Glomerular visceral epithelial cell (primary cell): ENCODE results near the gene PLEKHM1.
"Not testable (repeated sequence)": the region's sequence is repeated elsewhere in the genome, so short reads cannot be mapped to it uniquely, and the experiment has no call there.

Experiments used
- DNase-seq: peaks from one replicate; pipeline ENCODE4 v3.0.0-alpha.2; 2016; ENCODE audit errors: extremely low spot score

PLEKHM1 gene

GRCh38 chr17:45441526-45442310, 48.8 kb downstream of the PLEKHM1 start:
- no peak for DNase-seq

GRCh38 chr17:45440839-45441515, 49.5 kb downstream of the PLEKHM1 start:
- not testable (repeated sequence) for DNase-seq

- no peak for DNase-seq
These were observed 50.3 kb downstream of the PLEKHM1 start for GRCh38 chr17:45440161-45440778.

- peak; percentile 30 for DNase-seq
These were observed 51.5 kb downstream of the PLEKHM1 start for GRCh38 chr17:45438931-45439610.

DNA sequence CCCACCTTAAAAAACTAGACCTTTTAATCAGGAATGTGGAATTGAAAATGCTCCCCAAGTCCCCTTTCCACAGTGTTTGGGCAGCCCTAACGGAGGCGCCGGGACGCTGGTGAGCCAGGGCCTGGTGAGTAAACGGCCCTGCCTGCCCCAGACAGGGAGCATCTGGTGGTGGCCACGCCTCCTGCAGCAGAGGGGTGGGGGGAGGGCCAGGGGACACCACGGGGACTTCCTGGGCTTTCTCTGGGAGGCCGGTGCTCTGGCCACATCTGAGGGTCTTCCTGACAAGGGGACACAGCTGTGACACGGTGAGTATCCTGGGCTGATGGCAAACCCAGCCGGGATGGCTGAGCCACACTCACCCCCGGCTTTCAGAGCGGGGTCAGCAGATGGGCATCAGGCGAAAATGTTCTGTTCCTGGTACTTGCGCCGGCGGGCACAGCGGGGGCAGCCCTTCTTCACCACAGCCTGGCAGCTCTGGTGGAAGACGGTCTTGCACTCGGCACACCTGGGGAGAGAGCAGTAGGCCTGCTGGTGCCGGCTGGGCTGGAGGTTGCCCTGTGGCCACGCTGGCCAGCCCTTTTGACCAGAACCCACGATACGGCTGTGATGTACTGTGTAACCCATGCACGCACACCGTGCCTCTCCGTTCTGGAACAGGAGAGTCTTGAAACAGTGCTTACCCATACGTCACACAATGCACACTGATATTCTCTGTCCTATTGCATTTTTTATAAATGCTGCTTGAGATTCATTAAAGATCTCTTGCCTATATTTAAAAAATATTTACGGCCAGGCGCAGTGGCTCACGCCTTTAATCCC, 52.8 kb downstream of the PLEKHM1 start:
- DNase-seq = no peak

GRCh38 chr17:45436625-45437464, 53.7 kb downstream of the PLEKHM1 start:
- peak; percentile 40 for DNase-seq

DNA sequence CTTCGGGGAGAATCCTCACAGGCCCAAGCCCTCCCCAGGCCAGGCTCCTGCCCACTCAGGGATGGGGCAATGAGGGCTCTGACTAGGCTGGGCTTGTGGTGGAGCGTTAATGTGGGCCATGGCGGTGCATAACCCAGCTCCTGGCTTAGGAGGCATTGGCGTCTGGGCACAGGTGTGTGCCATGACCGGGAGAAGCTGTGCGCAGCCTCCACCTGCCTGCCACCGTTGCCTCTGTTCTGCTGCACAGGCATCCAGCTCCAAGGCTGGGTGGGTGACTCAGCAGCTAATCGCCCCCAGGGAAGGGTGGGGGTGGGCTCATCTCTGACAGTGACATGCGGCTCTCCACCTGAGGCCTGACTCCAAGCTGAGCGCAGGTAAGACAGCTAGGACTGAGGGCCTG, 54.4 kb downstream of the PLEKHM1 start:
- no peak for DNase-seq

- no peak for DNase-seq
These were observed 55.0 kb downstream of the PLEKHM1 start for GRCh38 chr17:45435481-45435880.

DNA sequence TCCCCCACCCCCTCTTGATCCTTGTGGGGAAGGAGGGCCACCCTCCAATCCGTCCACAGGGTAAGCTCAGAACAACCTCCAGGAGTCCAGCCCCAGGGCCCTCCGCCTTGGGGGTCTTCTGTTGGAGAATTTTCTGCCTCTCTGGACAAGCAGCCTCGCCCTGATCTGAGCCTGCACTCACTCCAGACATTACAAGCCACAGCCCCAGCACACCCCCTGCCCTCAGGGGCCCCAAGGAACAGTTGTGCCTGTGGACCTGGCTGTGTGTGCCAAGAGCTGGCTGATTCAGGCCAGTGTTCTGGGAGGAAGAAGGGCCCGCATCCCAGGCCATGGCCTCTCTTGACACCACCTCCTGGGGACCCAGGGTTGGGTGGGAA, 57.4 kb downstream of the PLEKHM1 start:
- DNase-seq = no peak

- peak; percentile 73 for DNase-seq
These were observed 57.9 kb downstream of the PLEKHM1 start, which contains the start of gene ARHGAP27 for GRCh38 chr17:45432405-45433158. Gene ARHGAP27, minus strand, starts transcription at chr17:45432870. Its CDS starts 2,591 bp downstream, at chr17:45430279.

DNA sequence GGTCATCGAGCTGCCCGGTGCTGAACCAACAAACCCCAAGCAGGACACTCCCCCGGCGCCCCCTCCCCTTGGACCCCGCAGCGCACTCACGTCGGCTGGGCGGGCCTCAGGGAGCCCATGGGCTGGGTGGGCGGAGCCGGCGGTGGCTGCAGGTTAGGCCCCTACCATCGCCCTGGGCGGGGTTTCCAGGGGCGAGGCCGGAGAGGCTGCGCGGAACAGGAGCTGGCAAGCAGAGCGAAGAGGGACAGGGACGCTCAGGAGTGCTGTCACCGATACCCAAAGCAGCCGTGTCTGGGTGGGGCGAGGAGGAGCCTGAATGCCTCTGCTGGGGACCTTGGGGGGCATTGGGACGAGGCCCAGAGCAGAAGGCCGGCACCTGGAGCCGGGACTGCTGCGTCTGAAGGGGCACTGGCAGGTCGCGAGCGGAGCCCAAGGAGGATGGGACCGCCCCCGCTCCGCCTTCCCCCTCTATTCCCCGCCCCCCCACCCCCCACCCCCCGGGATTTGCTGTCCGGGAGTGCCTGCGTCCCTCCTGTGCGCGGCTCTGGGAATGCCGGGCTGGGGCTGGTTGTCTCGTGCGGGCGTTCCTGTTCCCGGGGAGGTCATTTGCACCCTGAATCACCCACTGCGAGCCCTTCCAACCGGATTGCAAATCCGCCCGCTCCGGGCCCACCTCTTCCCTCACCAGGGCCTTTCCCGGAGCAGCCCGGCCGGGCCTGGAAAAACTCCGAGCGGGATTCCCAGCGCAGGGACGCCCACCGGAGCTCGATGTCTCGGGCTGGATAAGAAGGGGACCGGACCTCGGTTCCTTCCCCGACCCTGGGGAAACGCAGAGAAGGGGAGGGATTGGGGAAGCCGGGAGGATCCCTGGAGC, 58.8 kb downstream of the PLEKHM1 start:
- DNase-seq = peak; percentile 80

DNA sequence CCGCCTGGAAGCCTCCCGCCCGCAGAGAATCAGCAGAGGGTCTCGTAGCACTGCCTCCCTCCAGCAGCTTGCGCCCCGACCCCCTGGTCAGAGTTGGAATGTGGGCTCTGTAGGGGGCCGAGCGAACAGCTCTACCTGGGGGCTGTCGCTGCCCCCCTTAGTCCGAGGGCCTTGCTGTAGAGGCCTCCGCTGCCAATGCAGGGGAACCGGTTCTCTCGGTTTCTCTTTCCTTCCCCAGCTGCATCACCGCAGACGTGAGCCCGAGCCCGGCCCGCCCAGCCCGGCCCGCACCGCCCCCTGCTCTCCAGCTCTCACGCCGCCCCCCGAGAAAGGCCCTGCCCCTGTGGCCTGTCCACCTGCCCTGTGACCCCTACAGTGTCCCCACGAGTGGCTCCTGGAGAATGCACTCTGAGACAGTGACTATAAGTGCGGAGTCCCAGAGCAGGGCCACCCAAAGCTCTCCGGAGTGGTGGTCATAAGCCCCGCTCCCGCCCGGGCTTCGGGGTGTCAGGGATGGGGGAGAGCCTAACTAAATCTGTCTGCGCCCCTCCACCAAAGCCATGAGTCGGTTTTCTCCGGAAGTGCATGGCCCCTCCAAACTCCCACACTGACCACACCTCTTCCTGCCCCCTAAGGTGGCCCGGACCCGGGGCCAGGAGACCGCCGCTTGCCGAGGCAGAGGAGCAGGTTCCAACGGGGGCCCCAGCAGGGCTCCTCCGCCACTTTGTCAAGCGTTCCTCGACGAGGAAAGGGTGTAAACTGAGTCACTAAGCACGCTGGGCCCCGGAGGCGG, 59.6 kb downstream of the PLEKHM1 start:
- DNase-seq = no peak

DNA sequence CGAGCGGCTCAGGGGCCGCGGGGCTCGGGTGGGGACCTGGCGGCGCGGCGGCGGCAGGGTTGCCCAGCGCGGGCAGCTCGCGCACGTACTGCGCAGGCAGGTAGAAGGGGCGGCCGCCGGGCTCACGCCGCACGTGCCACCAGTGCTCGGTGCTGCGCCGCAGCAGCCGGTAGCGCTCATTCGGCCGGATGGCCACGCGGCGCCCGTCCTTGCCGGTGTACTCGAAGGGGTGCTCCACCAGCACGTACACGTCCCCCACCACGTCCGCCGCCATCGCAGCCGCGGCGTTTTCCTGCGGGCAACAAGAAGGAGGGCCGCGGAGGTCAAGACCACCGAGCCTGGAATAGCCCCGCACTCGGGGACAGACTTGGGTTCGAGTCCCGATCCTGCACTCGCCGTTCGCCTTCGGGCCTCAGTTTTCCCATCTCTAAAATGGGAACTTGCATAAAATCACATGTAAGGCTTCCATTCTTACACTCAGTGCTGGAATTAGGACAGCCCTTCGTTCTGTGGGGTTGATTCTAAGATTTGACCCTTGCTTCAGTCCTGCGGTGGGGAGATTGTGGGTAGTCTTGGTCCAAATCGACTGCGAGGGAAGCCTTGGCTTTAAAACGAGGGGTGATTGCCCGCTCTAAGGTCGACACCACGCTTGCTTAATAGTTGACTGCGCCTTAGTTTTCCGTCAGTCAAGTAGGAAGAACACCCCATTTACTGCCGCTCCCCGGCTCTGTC, 60.3 kb downstream of the PLEKHM1 start:
- DNase-seq = no peak

DNA sequence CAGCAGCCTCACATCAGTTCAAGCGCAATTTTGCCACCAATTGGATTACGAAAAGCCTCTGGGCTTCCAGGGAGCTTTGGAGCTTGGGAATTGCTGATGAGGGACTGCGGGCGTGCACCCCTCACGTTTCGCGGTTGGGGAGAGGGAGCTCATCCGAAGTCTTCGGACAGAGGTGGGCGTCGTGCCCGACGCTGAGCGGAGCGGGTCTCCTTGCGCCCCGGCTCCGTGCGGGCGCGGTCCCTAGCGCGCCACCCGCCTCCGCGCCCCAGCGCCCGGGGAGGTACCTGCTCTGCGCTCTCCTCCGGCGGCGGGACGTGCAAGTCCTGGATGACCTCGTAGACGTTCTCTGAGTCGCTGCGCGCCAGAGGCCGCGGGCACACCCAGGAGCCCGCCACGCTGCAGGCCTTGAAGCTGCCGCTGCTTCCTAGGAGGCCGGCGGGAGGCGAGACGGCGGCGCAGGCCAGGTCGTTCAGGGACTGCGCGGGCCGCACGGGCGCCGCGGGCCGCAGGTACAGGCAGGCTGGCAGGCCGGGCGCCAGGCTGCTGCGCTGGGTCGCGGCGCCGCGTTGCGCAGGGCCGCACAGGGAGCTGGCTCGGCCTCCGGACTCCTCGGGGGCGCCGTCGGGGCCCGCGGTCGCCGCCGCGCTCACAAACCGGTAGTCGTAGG, 61.0 kb downstream of the PLEKHM1 start:
- DNase-seq = no peak

- DNase-seq = no peak
These were observed 61.6 kb downstream of the PLEKHM1 start for GRCh38 chr17:45428931-45429338.

DNA sequence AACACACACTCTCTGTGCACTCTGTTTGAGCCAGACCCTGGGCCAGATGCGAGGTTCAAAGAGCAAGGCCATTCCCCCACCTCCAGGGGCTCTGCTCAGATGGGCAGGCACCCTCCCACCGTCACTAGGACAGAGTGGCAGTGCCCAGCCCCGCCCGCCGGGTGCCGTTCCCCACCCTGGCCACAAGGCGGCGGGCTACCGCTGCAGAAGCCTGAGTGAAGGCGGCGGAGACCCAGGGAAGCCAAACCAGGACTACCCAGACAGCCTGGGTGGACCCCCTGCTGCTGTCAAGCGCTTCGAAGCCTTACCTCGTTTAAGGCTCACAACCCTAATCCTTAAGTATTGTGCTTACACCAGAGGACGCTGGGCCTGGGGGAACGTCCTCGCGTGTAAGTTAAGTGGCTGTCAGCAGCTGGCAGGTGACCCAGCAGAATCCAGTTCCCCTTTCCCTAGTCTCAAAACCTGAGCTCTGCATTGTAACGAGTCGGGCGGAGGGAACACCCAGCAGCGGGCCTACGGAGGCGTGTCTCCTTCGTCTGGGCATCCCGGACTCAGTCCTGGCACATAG, 62.4 kb downstream of the PLEKHM1 start:
- peak; percentile 69 for DNase-seq
